DND-41 (cell line): ENCODE data around the gene ZNF823.

Experiments
- EZH2 ChIP-seq: IDR thresholded peaks from 3 replicates; pipeline ENCODE4 v1.6.1; 2012; ENCODE audit warnings: borderline replicate concordance, low read depth, mild to moderate bottlenecking, moderate library complexity, low read length, inconsistent platforms; ENCODE audit not compliant: severe bottlenecking
- TF ChIP-seq, protein P1 (sequence below): IDR thresholded peaks from 2 replicates; pipeline ENCODE4 v1.5.1; 2012; ENCODE audit warnings: borderline replicate concordance, low read length, moderate library complexity, mild to moderate bottlenecking; ENCODE audit not compliant: poor library complexity, severe bottlenecking; ENCODE audit errors: extremely low read depth

GRCh38 chr19:11692127-11692790 is 46.5 kb downstream of the ZNF823 start:
- TF ChIP-seq, protein P1, sequence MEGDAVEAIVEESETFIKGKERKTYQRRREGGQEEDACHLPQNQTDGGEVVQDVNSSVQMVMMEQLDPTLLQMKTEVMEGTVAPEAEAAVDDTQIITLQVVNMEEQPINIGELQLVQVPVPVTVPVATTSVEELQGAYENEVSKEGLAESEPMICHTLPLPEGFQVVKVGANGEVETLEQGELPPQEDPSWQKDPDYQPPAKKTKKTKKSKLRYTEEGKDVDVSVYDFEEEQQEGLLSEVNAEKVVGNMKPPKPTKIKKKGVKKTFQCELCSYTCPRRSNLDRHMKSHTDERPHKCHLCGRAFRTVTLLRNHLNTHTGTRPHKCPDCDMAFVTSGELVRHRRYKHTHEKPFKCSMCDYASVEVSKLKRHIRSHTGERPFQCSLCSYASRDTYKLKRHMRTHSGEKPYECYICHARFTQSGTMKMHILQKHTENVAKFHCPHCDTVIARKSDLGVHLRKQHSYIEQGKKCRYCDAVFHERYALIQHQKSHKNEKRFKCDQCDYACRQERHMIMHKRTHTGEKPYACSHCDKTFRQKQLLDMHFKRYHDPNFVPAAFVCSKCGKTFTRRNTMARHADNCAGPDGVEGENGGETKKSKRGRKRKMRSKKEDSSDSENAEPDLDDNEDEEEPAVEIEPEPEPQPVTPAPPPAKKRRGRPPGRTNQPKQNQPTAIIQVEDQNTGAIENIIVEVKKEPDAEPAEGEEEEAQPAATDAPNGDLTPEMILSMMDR = no peak
- TF ChIP-seq EZH2 = no peak
